ENCODE data around the gene KANSL1. TPM values are rescaled to one million over a fixed set of nuclear protein-coding genes. Genes with fewer than 3 reads are reported as not detected.

The KANSL1 gene
- total and polyA plus RNA-seq, 9 of the 15 experiments (the other 6 are each of a cell fraction or from before 2014, with no cell fraction given), result 3.6 to 55.4 (median 31.8) TPM

DNA sequence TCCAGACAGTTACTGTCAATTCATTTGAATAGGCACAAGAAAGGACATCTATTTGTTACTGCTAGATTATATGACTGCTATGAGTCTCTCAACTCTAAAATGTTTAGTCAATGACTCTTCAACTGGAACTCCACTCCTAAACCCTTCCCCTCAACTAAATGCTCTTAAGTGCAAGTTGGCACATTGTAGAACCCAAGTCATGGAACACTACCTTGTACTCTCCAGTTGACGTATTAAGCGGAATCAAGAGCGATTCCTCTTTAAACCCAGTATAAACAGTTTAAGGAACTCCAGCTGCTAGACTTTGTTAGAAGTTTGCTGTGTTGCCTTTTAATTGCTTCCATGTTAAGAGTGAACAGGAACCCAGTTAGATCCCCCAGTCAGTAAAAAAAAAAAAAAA lies 149.6 kb downstream of the KANSL1 start (continued):
- TF ChIP-seq, protein P1, sequence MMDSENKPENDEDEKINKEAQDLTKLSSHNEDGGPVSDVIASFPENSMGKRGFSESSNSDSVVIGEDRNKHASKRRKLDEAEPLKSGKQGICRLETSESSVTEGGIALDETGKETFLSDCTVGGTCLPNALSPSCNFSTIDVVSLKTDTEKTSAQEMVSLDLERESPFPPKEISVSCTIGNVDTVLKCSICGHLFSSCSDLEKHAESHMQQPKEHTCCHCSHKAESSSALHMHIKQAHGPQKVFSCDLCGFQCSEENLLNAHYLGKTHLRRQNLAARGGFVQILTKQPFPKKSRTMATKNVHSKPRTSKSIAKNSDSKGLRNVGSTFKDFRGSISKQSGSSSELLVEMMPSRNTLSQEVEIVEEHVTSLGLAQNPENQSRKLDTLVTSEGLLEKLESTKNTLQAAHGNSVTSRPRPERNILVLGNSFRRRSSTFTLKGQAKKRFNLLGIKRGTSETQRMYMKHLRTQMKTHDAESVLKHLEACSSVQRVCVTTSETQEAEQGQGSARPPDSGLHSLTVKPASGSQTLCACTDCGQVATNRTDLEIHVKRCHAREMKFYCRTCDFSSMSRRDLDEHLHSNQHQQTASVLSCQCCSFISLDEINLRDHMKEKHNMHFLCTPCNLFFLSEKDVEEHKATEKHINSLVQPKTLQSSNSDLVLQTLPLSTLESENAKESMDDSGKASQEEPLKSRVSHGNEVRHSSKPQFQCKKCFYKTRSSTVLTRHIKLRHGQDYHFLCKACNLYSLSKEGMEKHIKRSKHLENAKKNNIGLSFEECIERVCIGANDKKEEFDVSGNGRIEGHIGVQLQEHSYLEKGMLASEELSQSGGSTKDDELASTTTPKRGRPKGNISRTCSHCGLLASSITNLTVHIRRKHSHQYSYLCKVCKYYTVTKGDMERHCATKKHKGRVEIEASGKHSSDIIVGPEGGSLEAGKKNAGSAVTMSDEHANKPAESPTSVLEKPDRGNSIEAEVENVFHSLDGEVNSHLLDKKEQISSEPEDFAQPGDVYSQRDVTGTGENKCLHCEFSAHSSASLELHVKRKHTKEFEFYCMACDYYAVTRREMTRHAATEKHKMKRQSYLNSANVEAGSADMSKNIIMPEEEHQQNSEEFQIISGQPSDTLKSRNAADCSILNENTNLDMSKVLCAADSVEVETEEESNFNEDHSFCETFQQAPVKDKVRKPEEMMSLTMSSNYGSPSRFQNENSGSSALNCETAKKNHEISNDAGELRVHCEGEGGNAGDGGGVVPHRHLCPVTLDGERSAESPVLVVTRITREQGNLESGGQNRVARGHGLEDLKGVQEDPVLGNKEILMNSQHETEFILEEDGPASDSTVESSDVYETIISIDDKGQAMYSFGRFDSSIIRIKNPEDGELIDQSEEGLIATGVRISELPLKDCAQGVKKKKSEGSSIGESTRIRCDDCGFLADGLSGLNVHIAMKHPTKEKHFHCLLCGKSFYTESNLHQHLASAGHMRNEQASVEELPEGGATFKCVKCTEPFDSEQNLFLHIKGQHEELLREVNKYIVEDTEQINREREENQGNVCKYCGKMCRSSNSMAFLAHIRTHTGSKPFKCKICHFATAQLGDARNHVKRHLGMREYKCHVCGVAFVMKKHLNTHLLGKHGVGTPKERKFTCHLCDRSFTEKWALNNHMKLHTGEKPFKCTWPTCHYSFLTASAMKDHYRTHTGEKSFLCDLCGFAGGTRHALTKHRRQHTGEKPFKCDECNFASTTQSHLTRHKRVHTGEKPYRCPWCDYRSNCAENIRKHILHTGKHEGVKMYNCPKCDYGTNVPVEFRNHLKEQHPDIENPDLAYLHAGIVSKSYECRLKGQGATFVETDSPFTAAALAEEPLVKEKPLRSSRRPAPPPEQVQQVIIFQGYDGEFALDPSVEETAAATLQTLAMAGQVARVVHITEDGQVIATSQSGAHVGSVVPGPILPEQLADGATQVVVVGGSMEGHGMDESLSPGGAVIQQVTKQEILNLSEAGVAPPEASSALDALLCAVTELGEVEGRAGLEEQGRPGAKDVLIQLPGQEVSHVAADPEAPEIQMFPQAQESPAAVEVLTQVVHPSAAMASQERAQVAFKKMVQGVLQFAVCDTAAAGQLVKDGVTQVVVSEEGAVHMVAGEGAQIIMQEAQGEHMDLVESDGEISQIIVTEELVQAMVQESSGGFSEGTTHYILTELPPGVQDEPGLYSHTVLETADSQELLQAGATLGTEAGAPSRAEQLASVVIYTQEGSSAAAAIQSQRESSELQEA (IDR thresholded peaks at IDR 0.05; ENCODE audit: low read depth), result no peak
- TF ChIP-seq CEBPG (CRISPR knock-in tag; IDR thresholded peaks at IDR 0.05) (no peak), CEBPG (tag; conservative IDR thresholded peaks at IDR 0.05 in 1 of 2, IDR thresholded peaks at IDR 0.05 in 1 of 2) (no peak), ARNT (IDR thresholded peaks at IDR 0.05) (no peak), HDAC1 (IDR thresholded peaks at IDR 0.05) (no peak), MTF1 (CRISPR knock-in tag; IDR thresholded peaks at IDR 0.05; ENCODE audit: borderline replicate concordance) (no peak), FOSL1 (tag; conservative IDR thresholded peaks at IDR 0.05) (no peak), CBX3 (IDR thresholded peaks at IDR 0.05; ENCODE audit: borderline replicate concordance in 1 of 2, low read length in 2 of 2) (no peak), ZKSCAN3 (CRISPR knock-in tag; IDR thresholded peaks at IDR 0.05) (no peak), DACH1 (IDR thresholded peaks at IDR 0.05; ENCODE audit: partially characterized antibody) (no peak)
- TF ChIP-seq, protein P2, sequence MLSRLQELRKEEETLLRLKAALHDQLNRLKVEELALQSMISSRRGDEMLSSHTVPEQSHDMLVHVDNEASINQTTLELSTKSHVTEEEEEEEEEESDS (CRISPR knock-in tag; IDR thresholded peaks at IDR 0.05), result no peak
- TF ChIP-seq, protein P3, sequence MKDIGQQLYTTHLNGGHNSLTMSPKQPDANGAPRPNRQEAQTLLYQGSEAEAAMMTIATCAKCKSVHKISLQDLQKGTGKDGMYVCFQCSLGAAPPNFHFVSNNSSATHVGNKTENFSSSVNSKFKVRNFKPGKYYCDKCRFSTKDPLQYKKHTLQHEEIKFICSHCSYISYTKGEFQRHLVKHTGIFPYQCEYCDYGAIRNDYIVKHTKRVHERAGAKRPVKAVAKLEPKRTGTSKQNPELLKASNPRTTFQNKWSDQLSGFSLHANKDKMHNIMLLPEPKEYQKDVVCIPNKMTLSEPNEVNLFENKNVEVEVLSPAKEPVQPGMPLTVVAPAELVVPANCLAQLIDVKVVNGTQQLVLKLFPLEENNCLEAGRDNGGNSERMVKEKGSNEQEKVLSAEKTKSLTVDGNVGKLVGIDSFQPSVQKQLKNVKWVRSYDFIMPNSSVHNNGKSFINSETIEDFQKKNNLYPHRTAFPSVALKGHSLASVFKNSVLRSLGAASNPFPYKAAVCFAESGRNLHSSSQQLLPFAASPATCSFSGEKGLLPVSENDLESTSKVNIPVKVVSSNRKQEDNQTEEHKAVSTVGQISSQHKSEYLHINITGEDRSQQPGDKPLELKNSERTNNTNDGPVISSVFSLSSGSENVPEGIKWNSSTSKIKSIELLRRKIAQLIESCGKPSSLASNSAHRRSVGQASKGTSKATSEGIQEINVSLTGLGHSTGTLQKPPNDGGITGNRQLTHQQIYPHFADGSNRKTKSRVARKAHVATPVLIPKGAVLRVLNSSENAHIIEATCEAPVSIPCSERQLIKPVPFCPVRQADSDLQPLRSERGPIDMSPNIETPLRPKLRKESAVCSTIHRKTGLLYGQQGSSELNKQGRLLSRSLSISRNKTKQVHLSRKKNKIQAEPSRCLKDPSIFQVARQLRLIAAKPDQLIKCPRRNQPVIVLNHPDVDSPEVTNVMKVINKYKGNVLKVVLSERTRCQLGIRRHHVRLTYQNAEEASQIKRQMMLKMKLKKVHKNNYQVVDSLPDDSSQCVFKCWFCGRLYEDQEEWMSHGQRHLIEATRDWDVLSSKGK (CRISPR knock-in tag; IDR thresholded peaks at IDR 0.05), result no peak
- TF ChIP-seq, protein P4, sequence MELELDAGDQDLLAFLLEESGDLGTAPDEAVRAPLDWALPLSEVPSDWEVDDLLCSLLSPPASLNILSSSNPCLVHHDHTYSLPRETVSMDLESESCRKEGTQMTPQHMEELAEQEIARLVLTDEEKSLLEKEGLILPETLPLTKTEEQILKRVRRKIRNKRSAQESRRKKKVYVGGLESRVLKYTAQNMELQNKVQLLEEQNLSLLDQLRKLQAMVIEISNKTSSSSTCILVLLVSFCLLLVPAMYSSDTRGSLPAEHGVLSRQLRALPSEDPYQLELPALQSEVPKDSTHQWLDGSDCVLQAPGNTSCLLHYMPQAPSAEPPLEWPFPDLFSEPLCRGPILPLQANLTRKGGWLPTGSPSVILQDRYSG (tag; conservative IDR thresholded peaks at IDR 0.05; ENCODE audit: low read depth), result no peak

Data from K562 (cell line).